CD4-positive, alpha-beta T cell (primary cell): ENCODE measurements around the gene USP6NL. TPM values are rescaled to one million over a fixed set of nuclear protein-coding genes. Genes with fewer than 3 reads are reported as not detected.

Experiments
- ATAC-seq: fragments of 200-7000 bp; cut with Tn5 transposase; one replicate; pipeline ENCODE4 v1.10.0; 2022; ENCODE audit warnings: mild to moderate bottlenecking; ENCODE audit not compliant: poor library complexity
- CTCF ChIA-PET: fragments of 350-600 bp; sonication (Branson Sonifier 250); formaldehyde crosslinking; loops from one replicate; lab custom pipeline; 2021; ENCODE audit warnings: antibody characterized with exemption, inconsistent platforms; lab: Charles Lee
- POLR2A ChIA-PET: fragments of 350-600 bp; sonication (Branson Sonifier 250); formaldehyde crosslinking; loops from one replicate; lab custom pipeline; 2021; ENCODE audit warnings: antibody characterized with exemption, inconsistent platforms; lab: Charles Lee
- DNase-seq, 14 experiments: peaks; one replicate each; pipeline ENCODE4 v3.0.0-alpha.2; 2013 to 2020; ENCODE audit warnings: mixed read lengths in 2 of 14
- H3K27ac ChIP-seq, 2 donors: one replicate each; pipeline versions ENCODE4 v1.5.1 to v1.7.0; 2013; ENCODE audit warnings: low read length in 2 of 2, low read depth in 1 of 2, mild to moderate bottlenecking in 1 of 2
- H3K27me3 ChIP-seq, 2 experiments: 1 replicate in 1 of 2; 2 replicates in 1 of 2; pipeline versions ENCODE4 v1.6.1 to v1.7.0; 2013; ENCODE audit warnings: low read length in 2 of 2, control low read depth in 1 of 2, mild to moderate bottlenecking in 1 of 2, moderate library complexity in 1 of 2; ENCODE audit not compliant: insufficient read depth in 2 of 2, control insufficient read depth in 1 of 2
- H3K36me3 ChIP-seq: one replicate; pipeline ENCODE4 v1.6.1; 2013; ENCODE audit warnings: low read length, control low read depth; ENCODE audit not compliant: insufficient read depth
- H3K4me1 ChIP-seq: one replicate; pipeline ENCODE4 v1.6.1; 2013; ENCODE audit warnings: low read length, control low read depth; ENCODE audit not compliant: insufficient read depth
- H3K4me3 ChIP-seq: one replicate; pipeline ENCODE4 v1.5.1; 2013; ENCODE audit warnings: mild to moderate bottlenecking, low read length, moderate library complexity
- H3K9me3 ChIP-seq, 2 experiments: 1 replicate in 1 of 2; 2 replicates in 1 of 2; pipeline versions ENCODE4 v1.6.1 to v1.7.0; 2013; ENCODE audit warnings: low read length in 2 of 2, mild to moderate bottlenecking in 2 of 2, control low read depth in 1 of 2, moderate library complexity in 1 of 2; ENCODE audit not compliant: control insufficient read depth in 1 of 2, insufficient read depth in 1 of 2
- H3K27ac Mint-ChIP-seq: one replicate; pipeline ENCODE4 v1.8.0; 2020; ENCODE audit warnings: mixed read lengths
- H3K27me3 Mint-ChIP-seq: one replicate; pipeline ENCODE4 v1.8.0; 2021; ENCODE audit warnings: mixed read lengths
- H3K36me3 Mint-ChIP-seq: one replicate; pipeline ENCODE4 v1.8.0; 2021; ENCODE audit warnings: low read depth, mixed read lengths
- H3K4me1 Mint-ChIP-seq: one replicate; pipeline ENCODE4 v1.8.0; 2021; ENCODE audit warnings: low read depth, mixed read lengths
- H3K4me3 Mint-ChIP-seq: one replicate; pipeline ENCODE4 v1.8.0; 2020; ENCODE audit warnings: mild to moderate bottlenecking, mixed read lengths
- H3K9me3 Mint-ChIP-seq: one replicate; pipeline ENCODE4 v1.8.0; 2020; ENCODE audit warnings: mixed read lengths
- intact Hi-C, 2 experiments: fragments of 100-400 bp; cut with DNase I in 1 of 2; cut with micrococcal nuclease in 1 of 2; formaldehyde crosslinking; loops; one replicate each; pipeline versions ENCODE4 v1.15.1 to v1.9.0; 2023 to 2025; cut with DNase I, micrococcal nuclease
- total RNA-seq, 174 experiments: library from RNA in 2 of 174; stranded (reverse) in 2 of 174; gene quantifications; one replicate each; pipeline ENCODE4 v1.2.3 and lab custom pipeline; 2021 to 2026
- TF ChIP-seq, protein P1 (sequence below): fragments of 200-600 bp; IDR thresholded peaks from one replicate; pipeline ENCODE4 v1.8.0; 2022; ENCODE audit warnings: antibody characterized with exemption, mild to moderate bottlenecking

Gene USP6NL
- total RNA-seq, 2 experiments from 2014 or later: 5.2 to 5.6 TPM

DNA sequence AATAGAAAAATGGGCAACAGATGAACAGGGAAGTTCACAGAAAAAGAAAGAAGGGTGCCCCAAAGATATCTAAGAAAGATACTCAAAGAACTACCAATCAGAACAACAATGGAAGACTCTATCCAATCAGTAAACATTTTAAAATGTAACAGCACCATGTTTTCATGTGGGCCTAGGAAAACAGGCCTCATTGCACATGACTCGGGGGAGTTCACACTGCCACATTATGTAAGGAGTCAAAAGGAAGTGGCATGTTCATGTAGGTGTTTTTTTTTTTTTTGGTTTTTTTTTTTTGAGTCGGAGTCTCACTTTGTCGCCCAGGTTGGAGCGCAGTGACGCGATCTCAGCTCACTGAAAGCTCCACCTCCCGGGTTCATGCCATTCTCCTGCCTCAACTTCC lies 132.2 kb downstream of the USP6NL start:
- peak; percentile 24 for ATAC-seq
- Histone ChIP-seq H3K4me1 (no peaks in the 10 kb centered on the region), H3K27me3 (no peaks in the 10 kb centered on the region), H3K36me3 (no peaks in the 10 kb centered on the region), H3K4me3 (no peak overlapping the region), H3K27ac (no peak overlapping the region), H3K9me3 (no peaks in the 10 kb centered on the region)
- Mint-ChIP-seq H3K27me3 (no peaks in the 10 kb centered on the region), H3K4me3 (no peak overlapping the region), H3K9me3 (no peaks in the 10 kb centered on the region), H3K36me3 (peaks cover 18% of the 10 kb centered on the region), H3K27ac (no peak overlapping the region), H3K4me1 (peaks cover 12% of the 10 kb centered on the region)
- ChIA-PET POLR2A (no interaction called here), CTCF (no interaction called here)
- intact Hi-C loops: loop anchor here (10.0 kb wide), 3 partner anchors 204 to 364 kb away; no protein-coding TSS in a partner anchor
- DNase-seq: no peak
- TF ChIP-seq, protein P1, sequence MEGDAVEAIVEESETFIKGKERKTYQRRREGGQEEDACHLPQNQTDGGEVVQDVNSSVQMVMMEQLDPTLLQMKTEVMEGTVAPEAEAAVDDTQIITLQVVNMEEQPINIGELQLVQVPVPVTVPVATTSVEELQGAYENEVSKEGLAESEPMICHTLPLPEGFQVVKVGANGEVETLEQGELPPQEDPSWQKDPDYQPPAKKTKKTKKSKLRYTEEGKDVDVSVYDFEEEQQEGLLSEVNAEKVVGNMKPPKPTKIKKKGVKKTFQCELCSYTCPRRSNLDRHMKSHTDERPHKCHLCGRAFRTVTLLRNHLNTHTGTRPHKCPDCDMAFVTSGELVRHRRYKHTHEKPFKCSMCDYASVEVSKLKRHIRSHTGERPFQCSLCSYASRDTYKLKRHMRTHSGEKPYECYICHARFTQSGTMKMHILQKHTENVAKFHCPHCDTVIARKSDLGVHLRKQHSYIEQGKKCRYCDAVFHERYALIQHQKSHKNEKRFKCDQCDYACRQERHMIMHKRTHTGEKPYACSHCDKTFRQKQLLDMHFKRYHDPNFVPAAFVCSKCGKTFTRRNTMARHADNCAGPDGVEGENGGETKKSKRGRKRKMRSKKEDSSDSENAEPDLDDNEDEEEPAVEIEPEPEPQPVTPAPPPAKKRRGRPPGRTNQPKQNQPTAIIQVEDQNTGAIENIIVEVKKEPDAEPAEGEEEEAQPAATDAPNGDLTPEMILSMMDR: no peak

- no peak for DNase-seq
- POLR2A ChIA-PET: no interaction called here
- intact Hi-C loops: loop anchor here (10.0 kb wide), 3 partner anchors 204 to 364 kb away; no protein-coding TSS in a partner anchor
- Mint-ChIP-seq H3K27me3 (no peaks in the 10 kb centered on the region), H3K36me3 (peaks cover 18% of the 10 kb centered on the region), H3K27ac (no peak overlapping the region), H3K9me3 (no peaks in the 10 kb centered on the region), H3K4me1 (peaks cover 12% of the 10 kb centered on the region), H3K4me3 (no peak overlapping the region)
- TF ChIP-seq, protein P1: no peak
- H3K27me3 ChIP-seq: no peaks in the 10 kb centered on the region
- no peak for ATAC-seq
- no peaks in the 10 kb centered on the region for H3K9me3 ChIP-seq
- no peaks in the 10 kb centered on the region for H3K4me1 ChIP-seq
- H3K36me3 ChIP-seq: no peaks in the 10 kb centered on the region
- CTCF ChIA-PET: interaction anchor here (0.5 kb wide), 1 partner anchor 858 kb away, joined by 3 read pairs; no protein-coding TSS in a partner anchor
- H3K27ac ChIP-seq: no peak overlapping the region
- H3K4me3 ChIP-seq: no peak overlapping the region
Measured at GRCh38 chr10:11478807-11479206, 132.6 kb downstream of the USP6NL start.

DNA sequence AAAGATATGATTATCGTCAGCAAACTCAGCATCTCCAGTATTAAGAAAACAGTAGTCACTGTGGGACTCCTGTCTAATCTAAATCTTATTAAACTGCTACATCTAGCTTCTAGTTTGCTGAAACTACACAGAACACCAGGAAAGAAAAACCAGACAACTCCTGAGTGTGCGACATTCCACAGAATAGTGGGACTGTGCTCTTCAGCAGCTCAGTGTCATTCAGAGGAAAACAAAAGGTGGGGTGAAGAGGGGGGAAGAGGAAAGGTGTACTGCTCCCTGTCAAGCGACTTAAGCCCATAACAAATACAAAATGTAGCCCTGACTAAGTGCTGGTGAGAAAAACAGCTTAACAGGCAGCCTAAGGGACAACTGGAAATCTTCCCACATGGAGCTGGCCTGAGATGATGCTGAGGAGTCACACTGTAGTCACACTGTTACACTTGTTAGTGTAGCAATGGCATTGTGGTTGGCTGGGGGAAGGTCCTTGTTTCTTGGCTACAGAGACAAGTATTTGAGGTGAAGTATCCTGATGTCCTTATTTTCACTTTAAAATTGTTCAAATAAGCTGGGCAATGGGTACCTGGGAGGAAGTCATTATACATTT lies 135.5 kb downstream of the USP6NL start:
- no peaks in the 10 kb centered on the region for H3K27me3 Mint-ChIP-seq
- peaks cover 9% of the 10 kb centered on the region for H3K36me3 Mint-ChIP-seq
- no peak overlapping the region for H3K4me3 Mint-ChIP-seq
- Histone ChIP-seq H3K9me3 (no peaks in the 10 kb centered on the region), H3K4me3 (no peak overlapping the region), H3K4me1 (peaks cover 3% of the 10 kb centered on the region), H3K27ac (no peak overlapping the region), H3K27me3 (no peaks in the 10 kb centered on the region), H3K36me3 (no peaks in the 10 kb centered on the region)
- ATAC-seq (no peak), DNase-seq (no peak)
- intact Hi-C loops: loop anchor here (10.0 kb wide), 3 partner anchors 201 to 361 kb away; no protein-coding TSS in a partner anchor
- TF ChIP-seq, protein P1: no peak
- no peaks in the 10 kb centered on the region for H3K9me3 Mint-ChIP-seq
- CTCF ChIA-PET: no interaction called here
- POLR2A ChIA-PET: no interaction called here
- peaks cover 10% of the 10 kb centered on the region for H3K4me1 Mint-ChIP-seq
- no peak overlapping the region for H3K27ac Mint-ChIP-seq
